HG03432 (cell line): Measurements from ENCODE around the gene PIGO.

ENCODE experiments used
- ATAC-seq: cut with Tn5 transposase; IDR thresholded peaks from one replicate; pipeline ENCODE4 v1.9.1; 2021; ENCODE audit warnings: mild to moderate bottlenecking, moderate library complexity; ENCODE audit not compliant: unreplicated experiment

Gene PIGO

GRCh38 chr9:35096035-35096849 is at the start of gene PIGO:
Gene PIGO (minus strand): TSS chr9:35096591. CDS start chr9:35095565, 1,026 bp downstream.
- ATAC-seq: peak; percentile 92

- no peak for ATAC-seq
Measured at GRCh38 chr9:35142037-35142436, 45.6 kb upstream of the PIGO start.

- no peak for ATAC-seq
Measured at GRCh38 chr9:35140093-35140492, 43.7 kb upstream of the PIGO start.

GRCh38 chr9:35136866-35137265 is 40.5 kb upstream of the PIGO start:
- ATAC-seq: no peak

GRCh38 chr9:35135988-35136387 is 39.6 kb upstream of the PIGO start:
- ATAC-seq: no peak

- no peak for ATAC-seq
Measured at GRCh38 chr9:35134920-35135319, 38.5 kb upstream of the PIGO start.

- peak; percentile 56 for ATAC-seq
Measured at GRCh38 chr9:35116898-35117551, 20.6 kb upstream of the PIGO start.

GRCh38 chr9:35116539-35116897 is 20.1 kb upstream of the PIGO start:
- no peak for ATAC-seq

- ATAC-seq: peak; percentile 63
Measured at GRCh38 chr9:35115680-35116538, 19.5 kb upstream of the PIGO start, which contains the start of gene ATOSB. Gene ATOSB (minus strand): TSS chr9:35115862. CDS start chr9:35108274, 7,588 bp downstream.

- ATAC-seq: no peak
Measured at GRCh38 chr9:35114840-35115628, 18.6 kb upstream of the PIGO start.

GRCh38 chr9:35114113-35114839 is 17.9 kb upstream of the PIGO start:
- no peak for ATAC-seq

- no peak for ATAC-seq
Measured at GRCh38 chr9:35112257-35113020, 16.0 kb upstream of the PIGO start.

- ATAC-seq: peak; percentile 72
Measured at GRCh38 chr9:35111001-35111933, 14.9 kb upstream of the PIGO start.

GRCh38 chr9:35110327-35110761 is 14.0 kb upstream of the PIGO start:
- no peak for ATAC-seq

- no peak for ATAC-seq
Measured at GRCh38 chr9:35108946-35109575, 12.7 kb upstream of the PIGO start.

GRCh38 chr9:35108461-35108860 is 12.1 kb upstream of the PIGO start:
- ATAC-seq: no peak
